AG09309 (cell line): ENCODE measurements around the gene MYO18A.

Source experiments
- DNase-seq: peaks from one replicate; pipeline ENCODE4 v3.0.0-alpha.2; 2010; ENCODE audit warnings: low read depth
- H3K4me3 ChIP-seq: 2 replicates; pipeline ENCODE4 v1.5.1; 2011; ENCODE audit warnings: mild to moderate bottlenecking, low read depth, low read length, moderate library complexity; ENCODE audit not compliant: control insufficient read depth
- CTCF ChIP-seq: IDR thresholded peaks from 2 replicates; pipeline ENCODE4 v1.5.1; 2011; ENCODE audit warnings: mild to moderate bottlenecking, low read depth, low read length, inconsistent platforms; ENCODE audit not compliant: insufficient read depth, control insufficient read depth; ENCODE audit errors: missing control alignments

Gene MYO18A

GRCh38 chr17:29024316-29024952 lies 155.8 kb downstream of the MYO18A start:
- no peak overlapping the region for H3K4me3 ChIP-seq
- DNase-seq = no peak
- no peak for TF ChIP-seq CTCF

- no peak for DNase-seq
- H3K4me3 ChIP-seq = no peak overlapping the region
- no peak for TF ChIP-seq CTCF
These were observed 158.1 kb downstream of the MYO18A start for GRCh38 chr17:29022074-29022473.

GRCh38 chr17:29021226-29021625 lies 159.0 kb downstream of the MYO18A start:
- no peak for DNase-seq
- TF ChIP-seq CTCF = no peak

More at GRCh38 chr17:29021226-29021625, 159.0 kb downstream of the MYO18A start:
- no peak overlapping the region for H3K4me3 ChIP-seq
